ENCODE data around the gene RETREG1. TPM values are rescaled to one million over a fixed set of nuclear protein-coding genes. Genes with fewer than 3 reads are reported as not detected.

The RETREG1 gene
- total and polyA plus RNA-seq, 2 donors: 4.7 to 13.4 TPM

DNA sequence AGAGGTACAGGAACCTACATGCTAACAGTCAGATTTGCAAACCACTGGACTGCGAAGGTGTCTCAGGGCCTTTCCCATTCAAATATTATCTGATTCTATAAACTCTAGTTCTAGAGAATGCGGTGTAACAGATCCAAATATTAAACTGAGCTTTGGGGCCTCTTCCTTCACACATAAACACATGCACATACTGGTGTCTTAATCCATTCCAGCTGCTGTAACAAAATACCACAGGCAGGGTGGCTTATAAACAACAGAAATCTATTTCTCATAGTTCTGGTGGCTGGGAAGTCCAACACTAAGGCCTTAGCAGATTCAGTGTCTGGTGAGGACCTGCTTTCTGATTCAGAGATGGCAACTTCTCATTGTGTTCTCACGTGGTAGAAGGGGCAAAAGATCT is 30.2 kb downstream of the RETREG1 start:
- DNase-seq (ENCODE audit: extremely low spot score): no peak
- Histone ChIP-seq H3K36me3 (ENCODE audit: insufficient read depth) (no peaks in the 10 kb centered on the region), H3K4me1 (ENCODE audit: insufficient read depth) (no peaks in the 10 kb centered on the region), H3K4me3 (ENCODE audit: low read depth, low read length) (no peak overlapping the region), H3K27ac (ENCODE audit: low read depth) (no peak overlapping the region)
- 62% methylated on average over 3 of the region's 3 CpGs for WGBS

GRCh38 chr5:16585041-16585667 is 31.6 kb downstream of the RETREG1 start:
- no peak overlapping the region for H3K27ac ChIP-seq (ENCODE audit: low read depth)
- no peak for DNase-seq (ENCODE audit: extremely low spot score)
- 87% methylated on average over 4 of the region's 4 CpGs for WGBS
- H3K4me1 ChIP-seq (ENCODE audit: insufficient read depth): no peaks in the 10 kb centered on the region
- no peak overlapping the region for H3K4me3 ChIP-seq (ENCODE audit: low read depth, low read length)
- no peaks in the 10 kb centered on the region for H3K36me3 ChIP-seq (ENCODE audit: insufficient read depth)

- no peak for DNase-seq (ENCODE audit: extremely low spot score)
- Histone ChIP-seq H3K4me1 (ENCODE audit: insufficient read depth) (no peaks in the 10 kb centered on the region), H3K4me3 (ENCODE audit: low read depth, low read length) (no peak overlapping the region), H3K27ac (ENCODE audit: low read depth) (no peak overlapping the region), H3K36me3 (ENCODE audit: insufficient read depth) (no peaks in the 10 kb centered on the region)
- WGBS: 80% methylated on average over 4 of the region's 4 CpGs
Measured at GRCh38 chr5:16582081-16582480, 34.7 kb downstream of the RETREG1 start.

- DNase-seq (ENCODE audit: extremely low spot score): no peak
- H3K4me3 ChIP-seq (ENCODE audit: low read depth, low read length): no peak overlapping the region
- 85% methylated on average over 6 of the region's 6 CpGs for WGBS
- H3K36me3 ChIP-seq (ENCODE audit: insufficient read depth): no peaks in the 10 kb centered on the region
- H3K4me1 ChIP-seq (ENCODE audit: insufficient read depth): no peaks in the 10 kb centered on the region
- H3K27ac ChIP-seq (ENCODE audit: low read depth): no peak overlapping the region
Measured at GRCh38 chr5:16580382-16580781, 36.4 kb downstream of the RETREG1 start.

DNA sequence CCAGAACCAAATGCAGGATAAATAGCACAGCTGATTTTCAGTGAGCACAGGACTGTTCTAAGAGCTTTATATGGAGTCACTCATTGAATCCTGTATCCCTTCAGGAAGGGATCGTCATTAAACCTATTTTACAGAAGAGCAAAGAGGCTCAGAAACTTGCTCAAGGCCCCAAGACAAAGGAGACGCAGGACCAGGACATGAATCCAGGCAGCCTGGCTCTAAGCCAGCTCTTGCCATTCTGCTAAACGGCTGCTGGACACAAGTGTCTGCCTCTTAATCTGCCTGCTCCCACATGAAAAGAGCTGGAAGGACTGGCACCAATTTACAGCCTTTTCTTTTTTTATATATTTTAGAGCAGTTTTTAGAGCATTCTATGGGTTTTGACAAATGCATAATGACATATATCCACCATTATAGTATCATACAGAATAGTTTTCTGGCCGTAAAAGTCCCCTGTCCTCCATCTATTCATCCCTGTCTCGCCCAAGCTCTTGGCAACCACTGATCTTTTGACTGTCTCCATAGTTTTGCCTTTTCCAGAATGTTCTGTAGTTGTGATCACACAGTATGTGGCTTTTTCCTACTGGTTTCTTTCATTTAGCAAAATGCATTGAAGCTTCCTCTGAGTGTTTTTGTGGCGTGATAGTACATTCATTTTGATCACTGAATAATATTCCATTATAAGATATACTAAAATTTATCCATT is 37.5 kb downstream of the RETREG1 start:
- DNase-seq (ENCODE audit: extremely low spot score): no peak
- Histone ChIP-seq H3K27ac (ENCODE audit: low read depth) (no peak overlapping the region), H3K36me3 (ENCODE audit: insufficient read depth) (no peaks in the 10 kb centered on the region), H3K4me1 (ENCODE audit: insufficient read depth) (no peaks in the 10 kb centered on the region), H3K4me3 (ENCODE audit: low read depth, low read length) (no peak overlapping the region)
- 65% methylated on average over 6 of the region's 6 CpGs for WGBS

GRCh38 chr5:16578474-16578883 is 38.3 kb downstream of the RETREG1 start:
- Histone ChIP-seq H3K4me1 (ENCODE audit: insufficient read depth) (no peaks in the 10 kb centered on the region), H3K27ac (ENCODE audit: low read depth) (no peak overlapping the region), H3K4me3 (ENCODE audit: low read depth, low read length) (no peak overlapping the region)

GRCh38 chr5:16577677-16578076 is 39.1 kb downstream of the RETREG1 start:
- no peak for DNase-seq (ENCODE audit: extremely low spot score)
- H3K36me3 ChIP-seq (ENCODE audit: insufficient read depth): no peaks in the 10 kb centered on the region
- 86% methylated on average over 11 of the region's 11 CpGs for WGBS
- no peak overlapping the region for H3K4me3 ChIP-seq (ENCODE audit: low read depth, low read length)
- H3K4me1 ChIP-seq (ENCODE audit: insufficient read depth): no peaks in the 10 kb centered on the region
- no peak overlapping the region for H3K27ac ChIP-seq (ENCODE audit: low read depth)

More at GRCh38 chr5:16578474-16578883, 38.3 kb downstream of the RETREG1 start:
- no peaks in the 10 kb centered on the region for H3K36me3 ChIP-seq (ENCODE audit: insufficient read depth)
- WGBS: 79% methylated on average over 4 of the region's 4 CpGs
- no peak for DNase-seq (ENCODE audit: extremely low spot score)

- no peak overlapping the region for H3K27ac ChIP-seq (ENCODE audit: low read depth)
- 74% methylated on average over 12 of the region's 12 CpGs for WGBS
- H3K4me3 ChIP-seq (ENCODE audit: low read depth, low read length): no peak overlapping the region
- no peak for DNase-seq (ENCODE audit: extremely low spot score)
- no peaks in the 10 kb centered on the region for H3K36me3 ChIP-seq (ENCODE audit: insufficient read depth)
- no peaks in the 10 kb centered on the region for H3K4me1 ChIP-seq (ENCODE audit: insufficient read depth)
Measured at GRCh38 chr5:16574789-16575721, 41.7 kb downstream of the RETREG1 start.

GRCh38 chr5:16573401-16573800 is 43.4 kb downstream of the RETREG1 start:
- Histone ChIP-seq H3K36me3 (ENCODE audit: insufficient read depth) (no peaks in the 10 kb centered on the region), H3K27ac (ENCODE audit: low read depth) (no peak overlapping the region), H3K4me3 (ENCODE audit: low read depth, low read length) (no peak overlapping the region), H3K4me1 (ENCODE audit: insufficient read depth) (no peaks in the 10 kb centered on the region)
- DNase-seq (ENCODE audit: extremely low spot score): no peak
- 71% methylated on average over 2 of the region's 2 CpGs for WGBS

- no peak for DNase-seq (ENCODE audit: extremely low spot score)
Measured at GRCh38 chr5:16572289-16573015, 44.3 kb downstream of the RETREG1 start.

DNA sequence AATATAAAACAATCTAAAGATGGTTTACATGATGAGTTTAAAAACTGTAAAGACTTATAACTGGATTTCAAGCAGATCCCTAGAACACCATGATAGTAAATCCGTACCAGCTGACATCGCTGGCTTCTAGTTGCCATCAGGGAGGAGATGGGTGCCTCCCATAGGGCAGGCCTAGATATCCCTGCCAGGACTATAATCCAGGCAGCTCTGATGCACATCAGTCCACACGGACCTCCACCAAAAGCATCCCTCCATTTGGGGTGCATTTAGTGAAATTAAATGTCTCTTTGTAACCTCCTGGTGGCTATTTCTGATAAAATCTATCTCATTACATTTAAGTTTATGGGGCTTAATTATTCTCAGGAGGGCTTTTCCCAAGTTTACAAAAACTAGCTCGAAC is 45.8 kb downstream of the RETREG1 start:
- no peak for DNase-seq (ENCODE audit: extremely low spot score)
- Histone ChIP-seq H3K4me1 (ENCODE audit: insufficient read depth) (no peaks in the 10 kb centered on the region), H3K27ac (ENCODE audit: low read depth) (no peak overlapping the region), H3K36me3 (ENCODE audit: insufficient read depth) (no peaks in the 10 kb centered on the region), H3K4me3 (ENCODE audit: low read depth, low read length) (no peak overlapping the region)
- 77% methylated on average over 4 of the region's 4 CpGs for WGBS

More at GRCh38 chr5:16572289-16573015, 44.3 kb downstream of the RETREG1 start:
- no peak overlapping the region for H3K4me3 ChIP-seq (ENCODE audit: low read depth, low read length)
- WGBS: 96% methylated on average over 19 of the region's 19 CpGs
- H3K36me3 ChIP-seq (ENCODE audit: insufficient read depth): no peaks in the 10 kb centered on the region
- H3K27ac ChIP-seq (ENCODE audit: low read depth): no peak overlapping the region
- no peaks in the 10 kb centered on the region for H3K4me1 ChIP-seq (ENCODE audit: insufficient read depth)

- no peaks in the 10 kb centered on the region for H3K36me3 ChIP-seq (ENCODE audit: insufficient read depth)
- no peak overlapping the region for H3K4me3 ChIP-seq (ENCODE audit: low read depth, low read length)
- no peaks in the 10 kb centered on the region for H3K4me1 ChIP-seq (ENCODE audit: insufficient read depth)
- H3K27ac ChIP-seq (ENCODE audit: low read depth): no peak overlapping the region
- DNase-seq (ENCODE audit: extremely low spot score): no peak
- 80% methylated on average over 3 of the region's 3 CpGs for WGBS
Measured at GRCh38 chr5:16570121-16570815, 46.5 kb downstream of the RETREG1 start.
